DOHH2 (cell line): Measurements from ENCODE around the gene APBA2.
A peak's percentile ranks its signal among the peaks of the same experiment; 100 is the strongest.

ENCODE experiments used
- H3F3A ChIP-seq: fragments of 200-600 bp; sonication (generic), shearing (Covaris generic); 2 replicates; pipeline ENCODE4 v1.6.0; 2016; ENCODE audit warnings: antibody characterized with exemption, mild to moderate bottlenecking; ENCODE audit not compliant: control insufficient read depth, insufficient read depth
- H3K27ac ChIP-seq: fragments of 200-600 bp; sonication (generic); 2 replicates; pipeline ENCODE4 v1.5.1; 2014; ENCODE audit warnings: low read depth, mild to moderate bottlenecking, low read length, moderate library complexity
- H3K27me3 ChIP-seq: fragments of 200-600 bp; sonication (generic); 2 replicates; pipeline ENCODE4 v1.6.1; 2014; ENCODE audit warnings: mild to moderate bottlenecking, low read length, mixed read lengths; ENCODE audit not compliant: control insufficient read depth
- H3K36me3 ChIP-seq: fragments of 200-600 bp; sonication (generic); 2 replicates; pipeline ENCODE4 v1.6.1; 2014; ENCODE audit warnings: mild to moderate bottlenecking, low read length, moderate library complexity, mixed read lengths; ENCODE audit not compliant: control insufficient read depth
- H3K4me1 ChIP-seq: fragments of 200-600 bp; sonication (generic); 2 replicates; pipeline ENCODE4 v1.6.1; 2014; ENCODE audit warnings: mild to moderate bottlenecking, low read length, mixed read lengths; ENCODE audit not compliant: control insufficient read depth
- H3K4me2 ChIP-seq: fragments of 200-600 bp; sonication (generic); 2 replicates; pipeline ENCODE4 v1.6.0; 2014; ENCODE audit warnings: mild to moderate bottlenecking, low read length, moderate library complexity
- H3K4me3 ChIP-seq: fragments of 200-600 bp; sonication (generic); 2 replicates; pipeline ENCODE4 v1.5.1; 2014; ENCODE audit warnings: mild to moderate bottlenecking, low read length, mixed read lengths
- H3K79me2 ChIP-seq: fragments of 200-600 bp; sonication (generic); 2 replicates; pipeline ENCODE4 v1.6.1; 2014; ENCODE audit warnings: mild to moderate bottlenecking, low read length, mixed read lengths; ENCODE audit not compliant: control insufficient read depth
- H3K9me2 ChIP-seq: fragments of 200-600 bp; sonication (generic); replicated peaks from 2 replicates; pipeline ENCODE4 v1.6.1; 2014; ENCODE audit warnings: mild to moderate bottlenecking, low read length, mixed read lengths; ENCODE audit not compliant: control insufficient read depth
- H3K9me3 ChIP-seq: fragments of 200-600 bp; sonication (generic); 2 replicates; pipeline ENCODE4 v1.6.1; 2014; ENCODE audit warnings: antibody characterized with exemption, low read length, mixed read lengths; ENCODE audit not compliant: control insufficient read depth, insufficient read depth
- H4K20me1 ChIP-seq: fragments of 200-600 bp; sonication (generic); 2 replicates; pipeline ENCODE4 v1.6.0; 2014; ENCODE audit warnings: low read depth, mild to moderate bottlenecking, antibody characterized with exemption, low read length, moderate library complexity; ENCODE audit not compliant: control insufficient read depth, insufficient read depth
- CTCF ChIP-seq: fragments of 200-600 bp; sonication (generic); IDR thresholded peaks from one replicate; pipeline ENCODE4 v1.5.1; 2014; ENCODE audit warnings: antibody characterized with exemption, mild to moderate bottlenecking, low read depth, low read length; ENCODE audit not compliant: poor library complexity, severe bottlenecking
- EZH2phosphoT487 ChIP-seq: fragments of 200-600 bp; sonication (generic); IDR thresholded peaks from 2 replicates; pipeline ENCODE4 v1.6.1; 2017; ENCODE audit warnings: borderline replicate concordance, mild to moderate bottlenecking, antibody characterized with exemption, low read length, moderate library complexity, mixed read lengths

The APBA2 gene

GRCh38 chr15:28969511-28970085 is 83.8 kb downstream of the APBA2 start:
- Histone ChIP-seq H3K9me2 (no peaks in the 10 kb centered on the region), H3K36me3 (no peaks in the 10 kb centered on the region), H3K27me3 (peaks cover 6% of the 10 kb centered on the region; the same call in 1 of the 2 replicates), H3K79me2 (no peaks in the 10 kb centered on the region), H3K4me1 (no peaks in the 10 kb centered on the region), H3K27ac (no peak overlapping the region), H3F3A (no peaks in the 10 kb centered on the region), H3K4me3 (no peak overlapping the region), H3K9me3 (no peaks in the 10 kb centered on the region), H3K4me2 (no peak overlapping the region), H4K20me1 (no peaks in the 10 kb centered on the region)
- TF ChIP-seq EZH2phosphoT487 (no peak), CTCF (no peak)

GRCh38 chr15:28974142-28974541 is 88.4 kb downstream of the APBA2 start:
- peaks cover 6% of the 10 kb centered on the region; the same call in 1 of the 2 replicates for H3K27me3 ChIP-seq
- no peaks in the 10 kb centered on the region for H3K79me2 ChIP-seq
- no peaks in the 10 kb centered on the region for H3K9me3 ChIP-seq

GRCh38 chr15:28975766-28976179 is 90.0 kb downstream of the APBA2 start:
- no peaks in the 10 kb centered on the region for H3K9me2 ChIP-seq
- H3K4me3 ChIP-seq = no peak overlapping the region
- no peak overlapping the region for H3K4me2 ChIP-seq
- TF ChIP-seq CTCF (peak; percentile 87), EZH2phosphoT487 (no peak)
- H3K27ac ChIP-seq = no peak overlapping the region
- peaks cover 6% of the 10 kb centered on the region; the same call in 1 of the 2 replicates for H3K27me3 ChIP-seq
- no peaks in the 10 kb centered on the region for H3K9me3 ChIP-seq
- H3F3A ChIP-seq = no peaks in the 10 kb centered on the region
- H3K4me1 ChIP-seq = no peaks in the 10 kb centered on the region
- no peaks in the 10 kb centered on the region for H3K36me3 ChIP-seq
- H3K79me2 ChIP-seq = no peaks in the 10 kb centered on the region
- H4K20me1 ChIP-seq = 0 out of 2 replicates have a peak, but pooled peaks cover 2% of the 10 kb centered on the region

More at GRCh38 chr15:28974142-28974541, 88.4 kb downstream of the APBA2 start:
- TF ChIP-seq CTCF (no peak), EZH2phosphoT487 (no peak)
- Histone ChIP-seq H3K9me2 (no peaks in the 10 kb centered on the region), H3K36me3 (no peaks in the 10 kb centered on the region), H3K27ac (no peak overlapping the region), H3K4me1 (no peaks in the 10 kb centered on the region), H3F3A (no peaks in the 10 kb centered on the region), H4K20me1 (0 out of 2 replicates have a peak, but pooled peaks cover 2% of the 10 kb centered on the region), H3K4me3 (no peak overlapping the region), H3K4me2 (no peak overlapping the region)
